H4 (cell line): ENCODE data around the gene TPSAB1. TPM values are rescaled to one million over a fixed set of nuclear protein-coding genes. Genes with fewer than 3 reads are reported as not detected.
"Not testable (repeated sequence)": the region's sequence is repeated elsewhere in the genome, so short reads cannot be mapped to it uniquely, and the experiment has no call there.

Experiments used
- DNase-seq: peaks from one replicate; pipeline ENCODE4 v3.0.0-alpha.2; 2015; ENCODE audit warnings: low spot score
- total RNA-seq: library from RNA; depleted of rRNA; stranded (reverse); fragments of >200 nt; shearing (Covaris generic); gene quantifications from 2 replicates; pipeline ENCODE4 v1.2.3, GENCODE V29; 2014

Gene TPSAB1
- total RNA-seq, 1 experiment from 2014 or later = not detected

DNA sequence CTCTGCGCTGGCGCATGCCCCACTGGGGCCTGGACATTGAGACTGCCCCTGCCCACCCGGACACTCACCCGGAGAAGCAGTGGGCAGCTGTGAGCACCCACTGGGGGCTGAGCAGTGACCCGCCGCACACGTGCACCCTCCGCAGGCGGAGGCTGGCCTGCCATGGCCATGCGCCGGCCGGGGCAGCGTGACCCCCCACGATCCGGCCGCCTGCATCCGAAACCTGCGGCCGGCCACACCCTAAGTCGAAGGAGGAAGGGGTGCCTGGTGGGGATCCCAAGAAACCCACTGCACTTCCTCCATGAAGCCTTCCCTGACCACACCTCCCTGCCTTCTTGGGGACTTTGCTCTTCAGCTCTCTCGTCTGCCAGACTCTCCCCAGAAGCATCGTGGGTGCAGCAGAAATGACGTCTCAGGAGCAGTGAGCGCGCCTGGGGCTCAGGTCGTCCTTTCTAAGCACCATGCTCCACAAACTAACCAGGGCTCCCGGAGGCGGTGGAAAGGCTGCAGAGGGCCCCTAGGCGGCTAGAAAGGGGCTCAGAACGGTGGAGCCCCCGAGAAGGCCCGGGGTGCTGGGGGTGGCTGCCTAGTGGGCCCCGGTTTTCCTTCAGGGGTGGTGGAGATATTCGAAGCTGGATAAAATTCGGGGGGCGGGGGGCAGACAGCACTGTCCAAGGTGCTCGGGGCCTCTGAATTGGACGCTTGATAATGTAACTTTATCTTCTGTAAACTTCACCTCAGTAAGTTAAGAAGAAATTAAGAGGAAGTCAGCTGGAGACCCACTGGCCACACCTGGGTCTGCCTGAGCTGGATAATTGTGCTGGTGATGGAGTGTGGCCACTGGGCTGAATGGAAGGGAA, 16.9 kb upstream of the TPSAB1 start:
- no peak for DNase-seq

DNA sequence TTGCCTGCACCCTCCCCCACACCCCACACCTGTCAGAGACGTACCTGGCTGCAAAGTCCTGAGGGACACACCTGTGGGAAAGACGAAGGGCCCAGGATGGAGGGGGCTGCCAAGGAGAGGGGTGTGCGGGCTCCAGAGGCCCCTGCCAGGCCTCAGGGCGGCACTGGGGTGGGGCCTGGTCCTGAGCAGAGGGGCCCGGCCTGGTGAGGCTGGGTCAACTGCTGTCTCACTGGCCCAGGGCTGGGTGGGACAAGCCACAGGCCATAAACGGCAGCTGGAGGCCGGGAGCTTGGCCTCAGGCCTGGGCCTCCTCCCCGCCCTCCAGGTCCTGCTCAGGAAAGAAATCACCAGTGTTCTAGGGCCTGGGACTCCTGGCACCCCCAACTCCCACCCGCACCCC, 15.9 kb upstream of the TPSAB1 start:
- DNase-seq = no peak

DNA sequence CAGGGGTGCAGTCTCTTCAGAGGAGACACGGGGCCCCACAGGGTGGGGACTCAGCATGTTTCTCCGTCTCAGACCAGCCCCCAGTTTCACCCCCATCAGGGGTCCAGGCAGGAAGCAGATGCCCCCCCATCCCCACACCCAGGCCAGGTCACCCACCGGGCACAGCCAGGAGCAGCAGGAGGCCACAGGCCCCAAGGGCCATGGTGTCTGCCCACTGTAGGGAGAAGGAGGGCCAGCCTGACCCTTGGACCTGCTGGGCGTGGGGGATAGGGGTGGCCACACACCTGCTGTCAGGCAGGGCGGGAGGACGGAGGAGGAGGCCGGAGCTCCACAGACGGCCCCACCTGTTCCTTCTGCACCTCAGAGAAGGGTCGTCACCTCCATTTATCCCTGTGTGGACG, 15.5 kb upstream of the TPSAB1 start, which contains the start of gene TPSG1:
Gene TPSG1, minus strand, starts transcription at position 218 of the 401 bp plus-strand sequence. Its CDS starts 16 bp downstream, at position 202.
- DNase-seq = no peak

DNA sequence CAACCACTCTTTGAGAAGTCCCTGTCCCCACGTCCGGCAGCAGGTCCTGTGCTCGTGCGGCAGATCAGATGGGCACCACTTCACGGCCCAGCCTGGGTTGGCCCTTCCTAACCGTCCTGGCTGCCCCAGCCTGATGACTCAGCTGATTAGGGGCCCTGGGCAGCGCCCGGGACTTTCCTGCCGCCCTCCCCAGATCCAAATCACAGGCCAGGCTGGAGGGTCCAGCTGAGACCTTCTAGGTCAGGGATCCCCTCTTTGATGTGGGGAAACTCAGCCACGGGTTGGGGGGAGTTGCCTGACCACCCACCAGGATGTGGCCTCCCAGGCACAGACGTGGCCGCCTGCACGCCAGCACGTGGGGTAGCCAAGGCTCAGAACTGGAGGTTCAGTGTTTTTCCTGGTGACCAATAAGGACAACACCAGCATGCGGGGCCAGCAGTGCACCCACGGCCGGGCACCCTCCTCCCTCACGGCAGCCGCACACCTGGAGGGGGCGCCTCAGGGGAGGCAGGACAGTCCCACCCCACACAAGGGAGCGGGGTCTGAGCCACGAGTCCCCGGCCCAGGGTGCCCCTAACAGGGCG, 14.7 kb upstream of the TPSAB1 start:
- not testable (repeated sequence) for DNase-seq

DNA sequence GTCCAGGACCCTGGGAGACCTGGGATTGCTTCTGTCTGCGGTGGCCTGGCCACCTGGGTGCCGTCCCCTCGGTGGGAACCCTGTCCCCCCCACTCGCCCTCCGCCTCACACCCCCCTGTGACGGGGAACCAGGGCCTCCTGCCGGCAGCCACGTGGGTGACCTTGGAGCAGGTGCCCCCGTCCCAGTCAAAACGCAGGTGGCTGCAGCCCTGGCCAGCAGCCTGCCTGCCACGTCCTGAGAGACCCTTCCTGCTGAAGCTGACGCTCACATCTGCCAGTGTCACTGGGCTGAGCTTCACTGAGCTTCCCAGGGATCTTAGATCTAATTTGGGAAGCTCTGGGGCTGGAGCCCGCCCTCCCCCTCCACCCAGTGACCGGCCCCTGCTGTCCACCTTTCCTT, 13.8 kb upstream of the TPSAB1 start:
- not testable (repeated sequence) for DNase-seq

DNA sequence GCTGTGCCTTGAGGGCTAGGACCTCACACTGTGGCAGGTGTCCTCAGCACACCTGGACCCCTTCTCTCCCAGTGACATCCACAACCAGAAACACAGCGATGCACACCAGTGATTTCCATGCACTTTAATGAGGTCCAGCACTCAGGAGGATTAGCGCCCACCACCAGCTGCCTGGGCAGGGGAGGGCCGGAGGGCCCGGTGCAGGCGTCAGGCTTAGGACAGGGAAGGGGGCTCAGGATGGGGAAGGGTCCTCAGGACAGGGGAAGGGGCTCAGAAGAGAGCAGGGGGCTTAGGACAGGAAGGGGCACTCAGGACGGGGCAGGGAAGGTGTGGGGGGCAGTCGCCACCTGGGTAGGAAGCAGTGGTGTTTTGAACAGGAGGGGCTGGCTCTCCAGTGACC, 12.3 kb upstream of the TPSAB1 start:
- not testable (repeated sequence) for DNase-seq

DNA sequence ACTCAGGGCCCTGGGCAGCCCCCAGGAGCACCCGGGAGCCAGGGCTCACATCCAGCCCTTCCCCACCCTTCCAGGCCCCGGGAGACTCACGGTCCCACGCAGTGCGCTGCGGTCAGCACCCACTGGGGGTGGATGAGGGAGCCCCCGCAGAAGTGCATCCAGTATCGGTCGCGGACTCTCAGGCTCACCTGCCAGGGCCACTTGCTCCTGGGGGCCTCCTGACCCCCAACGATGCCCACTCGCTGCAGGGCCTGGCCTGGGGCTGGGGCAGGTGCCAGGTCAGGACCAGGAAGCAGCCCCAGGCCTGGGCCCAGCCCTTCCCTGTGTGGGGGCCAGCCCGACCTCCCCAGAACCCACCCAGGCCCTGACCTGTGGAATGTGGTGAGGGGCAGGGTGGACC, 11.0 kb upstream of the TPSAB1 start:
- DNase-seq = not testable (repeated sequence)

DNA sequence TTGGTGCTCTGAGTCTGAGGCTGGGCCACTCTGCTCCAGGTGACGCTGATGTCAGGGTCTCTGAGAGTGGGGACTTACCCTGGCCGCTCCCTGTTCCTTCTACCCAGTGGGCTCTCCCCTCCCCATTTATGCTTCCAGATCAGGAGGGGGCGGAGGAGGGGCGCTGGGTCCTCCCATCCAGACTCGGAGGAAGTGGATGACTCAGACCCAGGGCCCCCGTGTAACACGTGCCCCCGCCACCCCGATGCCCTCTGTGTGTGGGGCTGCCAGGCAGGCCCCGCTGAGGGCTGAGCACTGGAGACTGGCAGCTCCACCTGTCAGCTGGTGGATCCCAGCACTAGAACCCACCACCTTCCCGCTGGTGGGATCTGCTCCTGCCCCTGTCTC, 10.4 kb upstream of the TPSAB1 start, which contains the start of gene TPSB2:
Gene TPSB2, minus strand, starts transcription at position 101 of the 387 bp plus-strand sequence. CDS start 233 bp downstream, outside the sequence.
- DNase-seq = not testable (repeated sequence)

DNA sequence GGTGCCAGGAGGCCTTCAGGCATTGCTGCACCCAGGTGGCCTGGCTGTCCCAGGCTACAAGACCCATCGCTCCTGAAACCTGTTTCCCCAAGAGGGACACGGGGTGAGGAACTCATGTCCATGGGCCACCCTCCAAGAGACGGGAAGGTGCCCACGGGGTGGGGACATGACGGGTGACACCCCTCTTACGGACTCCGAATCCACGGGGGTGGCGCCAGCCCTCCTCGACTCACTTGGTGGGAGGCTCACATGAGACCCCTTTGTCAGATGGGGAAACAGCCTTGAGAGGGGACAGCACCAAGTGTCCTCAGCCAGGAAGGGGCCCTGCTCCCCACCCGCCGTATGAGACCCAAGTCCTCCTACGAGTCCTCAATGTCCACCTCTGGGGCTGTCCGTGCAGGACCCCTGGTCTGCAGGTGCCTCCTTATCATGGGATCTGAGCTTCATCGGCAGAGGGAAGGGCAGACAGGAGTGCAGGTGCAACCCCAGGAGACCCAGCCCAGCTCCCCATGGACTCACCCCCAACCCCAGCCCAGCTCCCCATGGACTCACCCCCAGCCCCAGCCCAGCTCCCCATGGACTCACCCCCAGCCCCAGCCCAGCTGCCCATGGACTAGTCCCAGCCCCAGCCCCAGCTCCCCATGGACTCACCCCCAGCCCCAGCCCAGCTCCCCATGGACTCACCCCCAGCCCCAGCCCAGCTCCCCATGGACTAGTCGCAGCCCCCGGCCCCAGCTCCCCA, 9.9 kb upstream of the TPSAB1 start:
- not testable (repeated sequence) for DNase-seq

DNA sequence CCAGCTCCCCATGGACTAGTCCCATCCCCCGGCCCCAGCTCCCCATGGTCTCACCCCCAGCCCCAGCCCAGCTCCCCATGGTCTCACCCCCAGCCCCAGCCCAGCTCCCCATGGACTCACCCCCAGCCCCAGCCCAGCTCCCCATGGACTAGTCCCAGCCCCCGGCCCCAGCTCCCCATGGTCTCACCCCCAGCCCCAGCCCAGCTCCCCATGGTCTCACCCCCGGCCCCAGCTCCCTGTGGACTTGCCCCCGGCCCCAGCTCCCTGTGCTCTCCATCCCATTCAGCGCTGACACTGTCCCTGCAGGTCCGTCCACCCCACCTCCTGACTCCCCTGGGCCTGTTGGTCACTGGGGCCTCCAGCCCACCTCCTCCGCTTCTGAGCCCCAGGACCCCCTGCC, 9.2 kb upstream of the TPSAB1 start:
- DNase-seq = not testable (repeated sequence)

DNA sequence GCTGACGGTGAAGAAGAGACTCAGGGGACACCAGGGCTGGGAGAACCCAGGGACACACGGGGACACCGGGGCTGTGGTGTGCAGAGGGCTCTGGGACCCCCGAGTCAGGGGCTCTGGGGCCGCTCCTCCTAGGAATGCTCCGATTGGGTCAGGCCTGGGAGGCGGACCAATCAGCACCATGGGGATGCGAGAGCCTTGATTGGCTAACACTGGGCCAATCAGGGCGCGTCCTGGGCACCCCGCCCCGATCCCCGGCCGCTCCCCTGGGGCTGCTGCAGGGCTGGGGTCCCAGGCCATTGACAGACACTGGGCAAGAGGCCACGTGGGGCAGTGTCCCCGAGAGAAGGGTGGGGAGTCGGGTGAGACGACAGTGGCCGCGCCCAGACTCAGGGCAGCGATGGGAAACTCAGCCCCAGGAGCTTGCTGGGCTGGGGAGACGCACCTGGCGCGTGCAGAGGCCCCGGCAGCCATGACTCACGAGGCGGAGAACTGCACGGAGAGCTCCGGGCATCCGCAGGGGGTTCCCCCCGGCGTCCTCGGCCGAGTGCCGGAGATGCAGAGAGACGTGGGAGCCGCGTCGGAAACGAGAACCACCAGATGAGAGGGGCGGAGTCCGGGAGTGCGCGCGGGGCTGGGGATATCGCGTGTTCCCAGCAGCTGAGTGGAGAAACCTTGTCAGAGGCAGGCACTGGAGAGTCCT, 8.3 kb upstream of the TPSAB1 start:
- not testable (repeated sequence) for DNase-seq

DNA sequence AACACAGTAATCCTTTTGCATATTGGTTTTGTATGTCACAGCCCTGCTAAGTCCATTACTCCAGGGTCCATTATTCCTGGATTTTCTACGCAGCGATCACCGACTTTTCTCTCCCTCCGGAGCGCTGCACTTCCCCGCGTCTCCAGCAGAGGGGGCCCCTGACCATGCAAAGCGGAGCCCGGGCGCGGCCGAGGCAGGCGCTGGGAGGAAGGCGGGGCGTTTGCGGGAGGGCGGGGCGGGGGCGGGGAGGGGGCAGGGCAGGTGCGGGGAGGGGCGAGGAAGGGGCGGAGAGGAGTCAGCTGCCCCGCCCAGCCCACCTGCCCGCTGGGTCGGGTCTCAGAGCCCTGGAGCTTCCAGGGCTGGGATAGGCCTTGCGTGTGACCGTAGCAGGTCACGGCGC, 3.8 kb upstream of the TPSAB1 start:
- DNase-seq = not testable (repeated sequence)

DNA sequence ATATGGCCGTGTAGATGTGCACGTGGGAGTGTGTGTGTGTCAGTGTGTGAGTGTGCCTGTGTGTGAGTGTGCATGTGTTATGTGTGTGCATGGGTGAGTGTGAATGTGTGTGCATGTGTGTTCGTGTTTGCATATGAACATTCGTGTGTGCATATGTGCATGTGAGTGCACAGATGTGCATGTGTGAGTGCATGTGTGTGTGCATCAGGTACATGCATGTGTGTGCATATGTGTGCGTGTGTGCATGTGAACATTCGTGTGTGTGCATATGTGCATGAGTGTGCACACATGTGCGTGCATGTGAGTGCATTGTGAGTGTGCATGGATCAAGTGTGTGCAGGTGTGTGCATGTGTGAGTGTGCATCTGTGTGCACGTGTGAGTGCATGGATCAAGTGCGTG, 2.5 kb upstream of the TPSAB1 start:
- DNase-seq = no peak

DNA sequence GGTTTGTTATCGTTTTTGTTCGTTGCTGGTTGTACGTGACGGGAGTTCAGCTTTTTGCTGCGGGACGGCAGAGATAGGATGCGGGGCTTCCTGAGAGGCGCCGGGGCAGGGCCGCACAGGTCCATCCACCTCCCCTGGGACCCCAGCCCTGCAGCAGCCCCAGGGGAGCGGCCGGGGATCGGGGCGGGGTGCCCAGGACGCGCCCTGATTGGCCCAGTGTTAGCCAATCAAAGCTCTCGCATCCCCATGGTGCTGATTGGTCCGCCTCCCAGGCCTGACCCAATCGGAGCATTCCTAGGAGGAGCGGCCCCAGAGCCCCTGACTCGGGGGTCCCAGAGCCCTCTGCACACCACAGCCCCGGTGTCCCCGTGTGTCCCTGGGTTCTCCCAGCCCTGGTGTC, 1.6 kb upstream of the TPSAB1 start:
- not testable (repeated sequence) for DNase-seq

DNA sequence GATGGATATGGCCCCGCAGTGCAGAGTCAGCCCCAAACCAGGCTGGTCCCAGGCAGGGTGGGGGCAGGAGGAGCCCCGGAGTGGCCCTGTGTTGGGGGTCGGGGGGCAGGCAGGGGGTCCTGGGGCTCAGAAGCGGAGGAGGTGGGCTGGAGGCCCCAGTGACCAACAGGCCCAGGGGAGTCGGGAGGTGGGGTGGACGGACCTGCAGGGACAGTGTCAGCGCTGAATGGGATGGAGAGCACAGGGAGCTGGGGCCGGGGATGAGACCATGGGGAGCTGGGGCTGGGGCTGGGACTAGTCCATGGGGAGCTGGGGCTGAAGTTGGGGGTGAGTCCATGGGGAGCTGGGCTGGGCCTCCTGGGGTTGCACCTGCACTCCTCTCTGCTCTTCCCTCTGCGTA, 930 bp upstream of the TPSAB1 start:
- DNase-seq = not testable (repeated sequence)

DNA sequence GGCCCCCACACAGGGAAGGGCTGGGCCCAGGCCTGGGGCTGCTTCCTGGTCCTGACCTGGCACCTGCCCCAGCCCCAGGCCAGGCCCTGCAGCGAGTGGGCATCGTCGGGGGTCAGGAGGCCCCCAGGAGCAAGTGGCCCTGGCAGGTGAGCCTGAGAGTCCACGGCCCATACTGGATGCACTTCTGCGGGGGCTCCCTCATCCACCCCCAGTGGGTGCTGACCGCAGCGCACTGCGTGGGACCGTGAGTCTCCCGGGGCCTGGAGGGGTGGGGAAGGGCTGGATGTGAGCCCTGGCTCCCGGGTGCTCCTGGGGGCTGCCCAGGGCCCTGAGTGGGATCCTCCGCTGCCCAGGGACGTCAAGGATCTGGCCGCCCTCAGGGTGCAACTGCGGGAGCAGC, 576 bp downstream of the TPSAB1 start:
- DNase-seq = not testable (repeated sequence)

DNA sequence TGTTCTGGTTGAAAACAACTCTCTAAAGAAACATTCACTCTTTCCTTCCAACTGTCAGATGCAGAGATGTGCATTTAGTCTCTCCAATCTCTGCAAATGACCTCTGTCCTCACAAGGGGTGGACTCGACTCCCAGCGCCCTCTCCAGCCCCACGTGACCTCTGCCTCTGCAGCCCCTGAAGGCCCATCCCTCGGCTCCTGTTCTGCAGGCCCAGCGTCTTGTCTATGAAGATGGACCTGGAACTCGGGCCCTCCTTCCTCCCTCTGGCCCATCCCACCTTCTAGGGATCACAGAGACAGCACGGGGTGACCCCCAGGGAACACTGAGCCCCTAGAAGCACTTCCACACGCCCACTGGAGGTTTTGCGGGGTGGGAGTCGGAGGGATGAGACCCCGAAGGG, 2.9 kb downstream of the TPSAB1 start:
- DNase-seq = not testable (repeated sequence)

DNA sequence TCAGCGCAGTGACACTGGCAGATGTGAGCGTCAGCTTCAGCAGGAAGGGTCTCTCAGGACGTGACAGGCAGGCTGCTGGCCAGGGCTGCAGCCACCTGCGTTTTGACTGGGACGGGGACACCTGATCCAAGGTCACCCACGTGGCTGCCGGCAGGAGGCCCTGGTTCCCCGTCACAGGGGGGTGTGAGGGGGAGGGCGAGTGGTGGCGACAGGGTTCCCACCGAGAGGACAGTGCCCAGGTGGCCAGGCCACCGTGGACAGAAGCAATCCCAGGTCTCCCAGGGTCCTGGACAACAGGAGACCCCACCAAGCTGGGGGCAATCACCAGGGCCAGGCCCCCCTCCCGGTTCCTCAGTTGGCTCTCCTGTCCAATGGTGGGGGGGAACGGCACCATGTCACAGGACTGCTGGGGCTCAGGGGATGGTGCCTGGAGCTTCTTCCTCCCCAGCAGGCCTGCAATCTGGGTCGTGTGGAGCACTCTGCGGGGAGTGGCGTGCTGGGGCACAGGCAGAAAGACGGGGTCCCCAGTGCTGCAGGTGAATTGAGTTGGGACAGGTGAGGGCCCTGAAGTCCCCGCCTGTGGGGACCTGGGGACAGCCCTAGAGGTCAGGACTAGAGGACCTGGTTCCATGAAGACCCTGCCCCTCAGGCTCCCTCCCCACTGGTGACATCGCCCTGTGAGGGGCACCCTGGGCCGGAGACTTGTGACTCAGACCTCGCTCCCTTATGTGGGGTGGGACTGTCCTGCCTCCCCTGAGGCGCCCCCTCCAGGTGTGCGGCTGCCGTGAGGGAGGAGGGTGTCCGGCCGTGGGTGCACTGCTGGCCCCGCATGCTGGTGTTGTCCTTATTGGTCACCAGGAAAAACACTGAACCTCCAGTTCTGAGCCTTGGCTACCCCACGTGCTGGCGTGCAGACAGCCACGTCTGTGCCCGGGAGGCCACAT, 3.7 kb downstream of the TPSAB1 start:
- not testable (repeated sequence) for DNase-seq

DNA sequence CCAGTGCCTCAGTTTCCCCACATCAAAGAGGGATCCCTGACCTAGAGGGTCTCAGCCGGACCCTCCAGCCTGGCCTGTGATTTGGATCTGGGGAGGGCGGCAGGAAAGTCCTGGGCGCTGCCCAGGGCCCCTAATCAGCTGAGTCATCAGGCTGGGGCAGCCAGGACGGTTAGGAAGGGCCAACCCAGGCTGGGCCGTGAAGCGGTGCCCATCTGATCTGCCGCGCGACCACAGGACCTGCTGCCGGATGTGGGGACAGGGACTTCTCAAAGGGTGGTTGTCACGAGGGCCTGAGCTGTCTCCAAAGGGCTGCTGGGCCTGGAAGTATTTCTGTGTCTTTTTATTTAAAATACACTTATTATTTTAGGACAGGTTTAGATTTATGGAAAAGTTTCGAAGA, 4.4 kb downstream of the TPSAB1 start:
- peak; percentile 38 for DNase-seq

DNA sequence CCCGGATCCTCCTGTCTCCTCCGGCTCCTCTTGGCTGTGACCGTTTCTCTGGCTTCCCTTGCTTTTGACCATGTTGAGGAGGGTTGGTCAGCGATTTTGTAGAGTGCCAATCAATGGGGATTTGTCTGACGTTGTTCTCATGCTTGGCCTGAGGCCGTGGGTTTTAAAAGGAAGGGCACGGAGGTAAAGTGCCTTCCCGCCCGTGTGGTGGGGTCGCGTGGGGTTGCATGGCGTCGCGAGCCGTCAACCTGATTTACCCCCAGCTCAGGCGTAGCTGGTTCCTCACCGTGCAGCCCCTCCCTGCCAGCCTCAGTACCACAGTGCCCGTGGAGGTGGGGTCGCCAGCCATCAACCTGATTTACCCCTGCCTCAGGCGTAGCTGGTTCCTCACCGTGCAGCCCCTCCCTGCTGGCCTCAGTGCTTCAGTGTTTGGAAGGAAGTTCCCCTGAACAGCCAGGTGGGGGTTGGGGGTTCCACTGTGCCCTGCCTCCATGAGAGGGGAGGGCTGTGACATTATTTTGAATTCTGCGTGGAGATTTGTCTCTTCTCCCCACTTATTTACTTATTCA, 5.0 kb downstream of the TPSAB1 start:
- no peak for DNase-seq
